GDM1 (cell line): Measurements from ENCODE around the gene DGKZ.
A peak's percentile ranks its signal among the peaks of the same experiment; 100 is the strongest.
"Not testable (repeated sequence)": the region's sequence is repeated elsewhere in the genome, so short reads cannot be mapped to it uniquely, and the experiment has no call there.

Source experiments
- DNase-seq: peaks from one replicate; lab custom pipeline; 2025; lab: John Stamatoyannopoulos, UW

Gene DGKZ

GRCh38 chr11:46366661-46367161 is 19.4 kb downstream of the DGKZ start:
- no peak for DNase-seq

GRCh38 chr11:46367244-46367915 is 20.1 kb downstream of the DGKZ start:
- DNase-seq = peak; percentile 21

- no peak for DNase-seq
Measured at GRCh38 chr11:46367916-46368267, 20.6 kb downstream of the DGKZ start.

GRCh38 chr11:46369458-46370152 is 22.3 kb downstream of the DGKZ start:
- peak; percentile 30 for DNase-seq

GRCh38 chr11:46370253-46370652 is 23.0 kb downstream of the DGKZ start:
- no peak for DNase-seq

- DNase-seq = not testable (repeated sequence)
Measured at GRCh38 chr11:46371262-46371661, 24.0 kb downstream of the DGKZ start.

GRCh38 chr11:46372086-46372485 is 24.8 kb downstream of the DGKZ start:
- no peak for DNase-seq

- DNase-seq = not testable (repeated sequence)
Measured at GRCh38 chr11:46372501-46372900, 25.2 kb downstream of the DGKZ start.

- DNase-seq = no peak
Measured at GRCh38 chr11:46373787-46374740, 26.8 kb downstream of the DGKZ start.

GRCh38 chr11:46374815-46375214 is 27.6 kb downstream of the DGKZ start:
- DNase-seq = no peak

- no peak for DNase-seq
Measured at GRCh38 chr11:46375392-46376101, 28.3 kb downstream of the DGKZ start.

- no peak for DNase-seq
Measured at GRCh38 chr11:46376258-46377050, 29.2 kb downstream of the DGKZ start.

GRCh38 chr11:46377290-46377689 is 30.0 kb downstream of the DGKZ start:
- no peak for DNase-seq

GRCh38 chr11:46377831-46378230 is 30.6 kb downstream of the DGKZ start:
- DNase-seq = no peak

GRCh38 chr11:46378296-46378695 is 31.0 kb downstream of the DGKZ start:
- no peak for DNase-seq

- no peak for DNase-seq
Measured at GRCh38 chr11:46378811-46379481, 31.7 kb downstream of the DGKZ start.

GRCh38 chr11:46379482-46380293 is 32.4 kb downstream of the DGKZ start:
- not testable (repeated sequence) for DNase-seq

- DNase-seq = no peak
Measured at GRCh38 chr11:46380340-46381047, 33.2 kb downstream of the DGKZ start.
